Hepatocyte (in vitro differentiated cells): ENCODE data around the gene PUS10.

Source experiments
- CTCF ChIP-seq: fragments of 200-600 bp; sonication (generic); IDR thresholded peaks from 2 replicates; pipeline ENCODE4 v1.5.1; 2016; ENCODE audit warnings: antibody characterized with exemption, mild to moderate bottlenecking; ENCODE audit not compliant: poor library complexity
- EZH2 ChIP-seq: fragments of 200-600 bp; sonication (generic); IDR thresholded peaks from 2 replicates; pipeline ENCODE4 v1.6.1; 2016; ENCODE audit warnings: antibody characterized with exemption, mild to moderate bottlenecking, borderline replicate concordance

- TF ChIP-seq CTCF (no peak), EZH2 (no peak)
Observed at GRCh38 chr2:60907329-60907728, 110.7 kb downstream of the PUS10 start.
